Keratinocyte (primary cell): ENCODE results near the gene CDKN1B.

Source experiments
- CTCF ChIP-seq, 3 experiments: IDR thresholded peaks in 1 of 3; conservative IDR thresholded peaks in 1 of 3; optimal IDR thresholded peaks in 1 of 3; 2 replicates in 2 of 3; 3 replicates in 1 of 3; pipeline versions ENCODE3 to v1.5.1; 2011; ENCODE audit warnings: low read length in 3 of 3, mild to moderate bottlenecking in 3 of 3, moderate library complexity in 2 of 3, control low read depth in 1 of 3, inconsistent platforms in 1 of 3; ENCODE audit not compliant: insufficient read depth in 2 of 3; ENCODE audit errors: extremely low read depth in 1 of 3
- EZH2 ChIP-seq: IDR thresholded peaks from one replicate; pipeline ENCODE4 v1.6.1; 2012; ENCODE audit warnings: inconsistent platforms, mild to moderate bottlenecking, low read length, moderate library complexity

DNA sequence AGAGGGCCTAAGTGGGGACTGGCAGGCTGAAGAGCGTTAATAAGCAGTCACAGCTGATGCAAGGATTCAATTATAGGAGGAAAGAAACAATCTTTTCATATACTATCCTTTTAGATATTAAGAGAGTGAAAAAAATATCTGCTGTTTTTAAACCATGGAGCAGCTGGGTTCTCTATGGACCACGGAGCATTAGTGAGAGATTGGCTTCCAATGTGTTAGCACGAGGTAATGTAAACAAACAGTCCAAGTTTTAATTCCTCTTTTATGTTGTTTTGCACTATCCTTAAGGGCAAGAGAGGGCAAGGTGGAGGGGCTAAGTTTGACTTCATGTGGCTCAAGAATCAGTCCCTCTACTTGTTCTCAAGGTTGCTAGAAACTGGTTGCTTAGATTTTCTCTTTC lies 30.9 kb downstream of the CDKN1B start:
- TF ChIP-seq CTCF (optimal IDR thresholded peaks at IDR 0.05 in 1 of 3, IDR thresholded peaks at IDR 0.05 in 1 of 3, conservative IDR thresholded peaks at IDR 0.05 in 1 of 3; ENCODE audit: extremely low read depth in 1 of 3, insufficient read depth in 2 of 3, low read length in 3 of 3), result no peak
- no peak for TF ChIP-seq EZH2
